ENCODE data around the gene MYCBPAP.

The MYCBPAP gene

DNA sequence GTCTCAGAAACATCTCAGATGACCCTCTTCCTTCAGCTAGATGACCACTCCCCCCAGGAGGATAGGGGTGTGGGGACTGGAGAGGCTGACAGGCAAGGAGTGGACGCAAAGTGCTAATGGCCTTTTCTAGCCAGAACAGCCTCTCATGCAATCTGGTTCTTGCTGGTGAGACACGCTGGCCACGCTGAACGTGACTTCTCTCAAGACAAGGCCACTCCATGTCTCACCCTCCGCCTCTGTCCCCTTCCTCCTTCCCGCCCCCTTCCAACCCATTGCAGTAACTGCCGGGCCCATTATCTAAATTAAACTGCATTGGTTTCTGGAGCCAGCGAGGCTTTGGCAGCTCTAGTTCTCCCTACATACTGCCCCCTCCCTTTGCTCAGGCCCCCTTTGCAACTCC is 61.8 kb downstream of the MYCBPAP start:
- peaks cover 85% of the 10 kb centered on the region for H3K4me1 Mint-ChIP-seq

DNA sequence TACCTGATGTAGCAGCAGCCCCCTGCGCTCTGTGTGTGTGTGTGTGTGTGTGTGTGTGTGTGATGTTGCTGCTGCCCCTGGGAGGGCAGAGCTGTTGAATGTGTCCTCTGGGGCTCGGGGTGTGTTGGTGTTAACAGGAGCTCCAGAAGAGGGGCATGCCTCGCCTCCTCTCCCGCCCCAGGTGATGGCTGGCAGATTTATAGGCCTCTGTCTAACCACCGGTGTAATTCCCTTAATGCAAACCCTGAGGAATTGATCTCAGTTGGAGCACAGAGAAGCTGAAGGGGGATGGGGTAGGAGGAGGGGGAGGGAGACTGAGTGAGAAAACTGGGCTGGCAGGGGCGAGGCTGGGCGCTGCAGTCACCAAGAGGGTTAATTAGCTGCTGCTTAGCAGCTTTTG is 62.3 kb downstream of the MYCBPAP start:
- H3K9me3 Mint-ChIP-seq, result no peaks in the 10 kb centered on the region
- peak overlapping the region; percentile 23 for H3K4me3 Mint-ChIP-seq
- peaks cover 80% of the 10 kb centered on the region for H3K4me1 Mint-ChIP-seq
- H3K27me3 Mint-ChIP-seq (ENCODE audit: low read depth, poor library complexity), result peaks cover 32% of the 10 kb centered on the region
- no peak for DNase-seq
- H3K27ac Mint-ChIP-seq, result no peak overlapping the region
- no peaks in the 10 kb centered on the region for H3K36me3 Mint-ChIP-seq (ENCODE audit: low read depth)
- TF ChIP-seq, protein P1, sequence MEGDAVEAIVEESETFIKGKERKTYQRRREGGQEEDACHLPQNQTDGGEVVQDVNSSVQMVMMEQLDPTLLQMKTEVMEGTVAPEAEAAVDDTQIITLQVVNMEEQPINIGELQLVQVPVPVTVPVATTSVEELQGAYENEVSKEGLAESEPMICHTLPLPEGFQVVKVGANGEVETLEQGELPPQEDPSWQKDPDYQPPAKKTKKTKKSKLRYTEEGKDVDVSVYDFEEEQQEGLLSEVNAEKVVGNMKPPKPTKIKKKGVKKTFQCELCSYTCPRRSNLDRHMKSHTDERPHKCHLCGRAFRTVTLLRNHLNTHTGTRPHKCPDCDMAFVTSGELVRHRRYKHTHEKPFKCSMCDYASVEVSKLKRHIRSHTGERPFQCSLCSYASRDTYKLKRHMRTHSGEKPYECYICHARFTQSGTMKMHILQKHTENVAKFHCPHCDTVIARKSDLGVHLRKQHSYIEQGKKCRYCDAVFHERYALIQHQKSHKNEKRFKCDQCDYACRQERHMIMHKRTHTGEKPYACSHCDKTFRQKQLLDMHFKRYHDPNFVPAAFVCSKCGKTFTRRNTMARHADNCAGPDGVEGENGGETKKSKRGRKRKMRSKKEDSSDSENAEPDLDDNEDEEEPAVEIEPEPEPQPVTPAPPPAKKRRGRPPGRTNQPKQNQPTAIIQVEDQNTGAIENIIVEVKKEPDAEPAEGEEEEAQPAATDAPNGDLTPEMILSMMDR (IDR thresholded peaks at IDR 0.05), result no peak

More for the DNA sequence above, 61.8 kb downstream of the MYCBPAP start:
- TF ChIP-seq, protein P1 (IDR thresholded peaks at IDR 0.05), result no peak
- Mint-ChIP-seq H3K9me3 (no peaks in the 10 kb centered on the region), H3K27me3 (ENCODE audit: low read depth, poor library complexity) (peaks cover 37% of the 10 kb centered on the region), H3K4me3 (peak overlapping the region; percentile 23), H3K27ac (peak overlapping the region; percentile 83), H3K36me3 (ENCODE audit: low read depth) (no peaks in the 10 kb centered on the region)
- no peak for DNase-seq

GRCh38 chr17:50571681-50572080 is 63.4 kb downstream of the MYCBPAP start:
- no peaks in the 10 kb centered on the region for H3K9me3 Mint-ChIP-seq
- TF ChIP-seq, protein P1 (IDR thresholded peaks at IDR 0.05), result no peak
- H3K4me3 Mint-ChIP-seq, result no peak overlapping the region
- H3K27me3 Mint-ChIP-seq (ENCODE audit: low read depth, poor library complexity), result peaks cover 20% of the 10 kb centered on the region
- DNase-seq, result no peak
- H3K4me1 Mint-ChIP-seq, result peaks cover 69% of the 10 kb centered on the region
- no peak overlapping the region for H3K27ac Mint-ChIP-seq
- H3K36me3 Mint-ChIP-seq (ENCODE audit: low read depth), result no peaks in the 10 kb centered on the region

GRCh38 chr17:50572541-50572940 is 64.3 kb downstream of the MYCBPAP start:
- Mint-ChIP-seq H3K4me1 (peaks cover 62% of the 10 kb centered on the region), H3K4me3 (no peak overlapping the region), H3K9me3 (no peaks in the 10 kb centered on the region), H3K27me3 (ENCODE audit: low read depth, poor library complexity) (peaks cover 12% of the 10 kb centered on the region), H3K36me3 (ENCODE audit: low read depth) (no peaks in the 10 kb centered on the region), H3K27ac (no peak overlapping the region)
- DNase-seq, result no peak
- TF ChIP-seq, protein P1 (IDR thresholded peaks at IDR 0.05), result no peak

GRCh38 chr17:50573866-50574611 is 65.8 kb downstream of the MYCBPAP start:
- TF ChIP-seq, protein P1 (IDR thresholded peaks at IDR 0.05), result no peak
- DNase-seq, result no peak
- no peaks in the 10 kb centered on the region for H3K9me3 Mint-ChIP-seq
- H3K4me3 Mint-ChIP-seq, result no peak overlapping the region
- peaks cover 62% of the 10 kb centered on the region for H3K4me1 Mint-ChIP-seq
- H3K36me3 Mint-ChIP-seq (ENCODE audit: low read depth), result no peaks in the 10 kb centered on the region
- peaks cover 8% of the 10 kb centered on the region for H3K27me3 Mint-ChIP-seq (ENCODE audit: low read depth, poor library complexity)
- H3K27ac Mint-ChIP-seq, result no peak overlapping the region
